D721Med (cell line): Measurements from ENCODE around the gene PCDH9.

Experiments
- DNase-seq: peaks from one replicate; pipeline ENCODE4 v3.0.0; 2011; ENCODE audit warnings: low spot score; ENCODE audit not compliant: insufficient read length
- FAIRE-seq: peaks from 2 replicates; lab custom pipeline; 2011; peaks lifted over from hg19 to GRCh38; lab: Jason Lieb, UNC
- CTCF ChIP-seq: IDR thresholded peaks from 2 replicates; pipeline ENCODE4 v1.5.1; 2012; ENCODE audit warnings: mild to moderate bottlenecking, control low read depth; ENCODE audit not compliant: insufficient read depth; ENCODE audit errors: missing control alignments

The PCDH9 gene

GRCh38 chr13:66974174-66974573 lies 256.0 kb downstream of the PCDH9 start:
- TF ChIP-seq CTCF, result no peak
- DNase-seq (no peak), FAIRE-seq (no peak)

- DNase-seq, result no peak
- TF ChIP-seq CTCF, result no peak
- no peak for FAIRE-seq
Observed at GRCh38 chr13:66972659-66973058, 257.5 kb downstream of the PCDH9 start.

GRCh38 chr13:66971004-66971403 lies 259.1 kb downstream of the PCDH9 start:
- TF ChIP-seq CTCF, result no peak
- DNase-seq, result no peak
- FAIRE-seq, result peak; percentile 60

- FAIRE-seq, result no peak
- DNase-seq, result no peak
- no peak for TF ChIP-seq CTCF
Observed at GRCh38 chr13:66969291-66969690, 260.8 kb downstream of the PCDH9 start.

- no peak for TF ChIP-seq CTCF
- FAIRE-seq, result peak; percentile 11
Observed at GRCh38 chr13:66967811-66968597, 262.1 kb downstream of the PCDH9 start.

GRCh38 chr13:66965181-66965580 lies 265.0 kb downstream of the PCDH9 start:
- FAIRE-seq (no peak), DNase-seq (no peak)
- TF ChIP-seq CTCF, result no peak

More at GRCh38 chr13:66967811-66968597, 262.1 kb downstream of the PCDH9 start:
- DNase-seq, result no peak

- no peak for DNase-seq
- TF ChIP-seq CTCF, result no peak
- FAIRE-seq, result no peak
Observed at GRCh38 chr13:66962953-66963352, 267.2 kb downstream of the PCDH9 start.
